ENCODE results near the gene PRDX5. TPM values are rescaled to one million over a fixed set of nuclear protein-coding genes. Genes with fewer than 3 reads are reported as not detected.

The PRDX5 gene
- total RNA-seq (2014; rRNA removed; shearing (Covaris generic); ENCODE audit: low replicate concordance): 205 and 428 TPM in 2 replicates

- peaks cover 11% of the 10 kb centered on the region; the same call in 1 of the 2 replicates for H3K36me3 ChIP-seq (ENCODE audit: insufficient read depth, low read length)
- H3K4me3 ChIP-seq (ENCODE audit: low read length): peak within 1 kb of the TSS; percentile 93
- peaks cover 14% of the 10 kb centered on the region for H3K79me2 ChIP-seq (ENCODE audit: low read length)
- H3K4me1 ChIP-seq (ENCODE audit: low read length): peaks cover 38% of the 10 kb centered on the region
- no peaks in the 10 kb centered on the region for H3K9me2 ChIP-seq (replicated peaks; ENCODE audit: insufficient read depth, low read length)
- H2AFZ ChIP-seq (ENCODE audit: low read length): no peak within 1 kb of the TSS
- no peaks in the 10 kb centered on the region for H3K9me3 ChIP-seq (ENCODE audit: low read length)
- peak within 1 kb of the TSS; percentile 99 for H3K9ac ChIP-seq (ENCODE audit: low read length)
- 0 out of 2 replicates have a peak, but pooled peaks cover 5% of the 10 kb centered on the region for H4K20me1 ChIP-seq (ENCODE audit: insufficient read depth, low read depth, low read length)
- peak within 1 kb of the TSS; percentile 81 for H3K27ac ChIP-seq (ENCODE audit: low read length)
- no peaks in the 10 kb centered on the region for H3K27me3 ChIP-seq (ENCODE audit: low read length)
- DNase-seq: peak; percentile 98
- H3K4me2 ChIP-seq (ENCODE audit: low read depth, low read length, poor library complexity, severe bottlenecking): peak within 1 kb of the TSS; percentile 96
Measured at GRCh38 chr11:64317961-64318765, at the start of gene PRDX5. Gene PRDX5 (plus strand): TSS chr11:64318121. CDS start chr11:64318216, 95 bp downstream.

GRCh38 chr11:64268893-64269539, 48.9 kb upstream of the PRDX5 start:
- Histone ChIP-seq H3K9ac (ENCODE audit: low read length) (peak overlapping the region; percentile 90), H3K36me3 (ENCODE audit: insufficient read depth, low read length) (no peaks in the 10 kb centered on the region), H3K9me2 (replicated peaks; ENCODE audit: insufficient read depth, low read length) (no peaks in the 10 kb centered on the region), H3K27ac (ENCODE audit: low read length) (peak overlapping the region; percentile 82), H3K79me2 (ENCODE audit: low read length) (peaks cover 12% of the 10 kb centered on the region), H3K4me1 (ENCODE audit: low read length) (peaks cover 33% of the 10 kb centered on the region), H3K9me3 (ENCODE audit: low read length) (no peaks in the 10 kb centered on the region), H2AFZ (ENCODE audit: low read length) (peak overlapping the region; percentile 21; the same call in 1 of the 2 replicates), H4K20me1 (ENCODE audit: insufficient read depth, low read depth, low read length) (no peaks in the 10 kb centered on the region), H3K4me3 (ENCODE audit: low read length) (peak overlapping the region; percentile 85), H3K27me3 (ENCODE audit: low read length) (no peaks in the 10 kb centered on the region), H3K4me2 (ENCODE audit: low read depth, low read length, poor library complexity, severe bottlenecking) (peak overlapping the region; percentile 92)
- peak; percentile 85 for DNase-seq

GRCh38 chr11:64269540-64270220, 48.2 kb upstream of the PRDX5 start:
- Histone ChIP-seq H3K27ac (ENCODE audit: low read length) (peak overlapping the region; percentile 83), H3K9me3 (ENCODE audit: low read length) (no peaks in the 10 kb centered on the region), H3K4me2 (ENCODE audit: low read depth, low read length, poor library complexity, severe bottlenecking) (peak overlapping the region; percentile 92), H3K36me3 (ENCODE audit: insufficient read depth, low read length) (no peaks in the 10 kb centered on the region), H3K4me1 (ENCODE audit: low read length) (peaks cover 33% of the 10 kb centered on the region), H3K79me2 (ENCODE audit: low read length) (peaks cover 12% of the 10 kb centered on the region), H3K4me3 (ENCODE audit: low read length) (peak overlapping the region; percentile 85), H3K27me3 (ENCODE audit: low read length) (no peaks in the 10 kb centered on the region), H2AFZ (ENCODE audit: low read length) (peak overlapping the region; percentile 21; the same call in 1 of the 2 replicates), H3K9ac (ENCODE audit: low read length) (peak overlapping the region; percentile 90), H4K20me1 (ENCODE audit: insufficient read depth, low read depth, low read length) (no peaks in the 10 kb centered on the region), H3K9me2 (replicated peaks; ENCODE audit: insufficient read depth, low read length) (no peaks in the 10 kb centered on the region)
- peak; percentile 99 for DNase-seq

GRCh38 chr11:64275031-64275800, 42.7 kb upstream of the PRDX5 start:
- Histone ChIP-seq H3K4me2 (ENCODE audit: low read depth, low read length, poor library complexity, severe bottlenecking) (no peak overlapping the region), H3K9me2 (replicated peaks; ENCODE audit: insufficient read depth, low read length) (no peaks in the 10 kb centered on the region), H2AFZ (ENCODE audit: low read length) (no peak overlapping the region), H4K20me1 (ENCODE audit: insufficient read depth, low read depth, low read length) (no peaks in the 10 kb centered on the region), H3K9ac (ENCODE audit: low read length) (no peak overlapping the region), H3K27ac (ENCODE audit: low read length) (no peak overlapping the region), H3K4me3 (ENCODE audit: low read length) (no peak overlapping the region), H3K9me3 (ENCODE audit: low read length) (no peaks in the 10 kb centered on the region), H3K36me3 (ENCODE audit: insufficient read depth, low read length) (no peaks in the 10 kb centered on the region), H3K79me2 (ENCODE audit: low read length) (peaks cover 6% of the 10 kb centered on the region; the same call in 1 of the 2 replicates), H3K27me3 (ENCODE audit: low read length) (no peaks in the 10 kb centered on the region), H3K4me1 (ENCODE audit: low read length) (peaks cover 12% of the 10 kb centered on the region)
- no peak for DNase-seq

- Histone ChIP-seq H3K9me3 (ENCODE audit: low read length) (no peaks in the 10 kb centered on the region), H2AFZ (ENCODE audit: low read length) (no peak overlapping the region), H3K4me1 (ENCODE audit: low read length) (peaks cover 12% of the 10 kb centered on the region), H3K27ac (ENCODE audit: low read length) (no peak overlapping the region), H4K20me1 (ENCODE audit: insufficient read depth, low read depth, low read length) (no peaks in the 10 kb centered on the region), H3K9me2 (replicated peaks; ENCODE audit: insufficient read depth, low read length) (no peaks in the 10 kb centered on the region), H3K9ac (ENCODE audit: low read length) (no peak overlapping the region), H3K4me2 (ENCODE audit: low read depth, low read length, poor library complexity, severe bottlenecking) (no peak overlapping the region), H3K4me3 (ENCODE audit: low read length) (no peak overlapping the region), H3K36me3 (ENCODE audit: insufficient read depth, low read length) (no peaks in the 10 kb centered on the region), H3K79me2 (ENCODE audit: low read length) (peaks cover 6% of the 10 kb centered on the region; the same call in 1 of the 2 replicates), H3K27me3 (ENCODE audit: low read length) (no peaks in the 10 kb centered on the region)
- no peak for DNase-seq
Measured at GRCh38 chr11:64275841-64276240, 42.1 kb upstream of the PRDX5 start.

- Histone ChIP-seq H3K79me2 (ENCODE audit: low read length) (peaks cover 6% of the 10 kb centered on the region; the same call in 1 of the 2 replicates), H3K9me2 (replicated peaks; ENCODE audit: insufficient read depth, low read length) (no peaks in the 10 kb centered on the region), H3K27me3 (ENCODE audit: low read length) (no peaks in the 10 kb centered on the region), H3K36me3 (ENCODE audit: insufficient read depth, low read length) (no peaks in the 10 kb centered on the region), H3K9me3 (ENCODE audit: low read length) (no peaks in the 10 kb centered on the region), H4K20me1 (ENCODE audit: insufficient read depth, low read depth, low read length) (no peaks in the 10 kb centered on the region), H3K4me3 (ENCODE audit: low read length) (no peak overlapping the region), H3K27ac (ENCODE audit: low read length) (no peak overlapping the region), H2AFZ (ENCODE audit: low read length) (no peak overlapping the region), H3K9ac (ENCODE audit: low read length) (no peak overlapping the region), H3K4me2 (ENCODE audit: low read depth, low read length, poor library complexity, severe bottlenecking) (no peak overlapping the region), H3K4me1 (ENCODE audit: low read length) (peaks cover 9% of the 10 kb centered on the region)
- DNase-seq: no peak
Measured at GRCh38 chr11:64276653-64277431, 41.1 kb upstream of the PRDX5 start.

- Histone ChIP-seq H3K27ac (ENCODE audit: low read length) (no peak overlapping the region), H4K20me1 (ENCODE audit: insufficient read depth, low read depth, low read length) (no peaks in the 10 kb centered on the region), H3K27me3 (ENCODE audit: low read length) (no peaks in the 10 kb centered on the region), H3K36me3 (ENCODE audit: insufficient read depth, low read length) (0 out of 2 replicates have a peak, but pooled peaks cover 5% of the 10 kb centered on the region), H3K9me3 (ENCODE audit: low read length) (no peaks in the 10 kb centered on the region), H3K9ac (ENCODE audit: low read length) (no peak overlapping the region), H3K79me2 (ENCODE audit: low read length) (peaks cover 9% of the 10 kb centered on the region), H3K9me2 (replicated peaks; ENCODE audit: insufficient read depth, low read length) (no peaks in the 10 kb centered on the region), H3K4me2 (ENCODE audit: low read depth, low read length, poor library complexity, severe bottlenecking) (no peak overlapping the region), H3K4me3 (ENCODE audit: low read length) (no peak overlapping the region), H2AFZ (ENCODE audit: low read length) (no peak overlapping the region), H3K4me1 (ENCODE audit: low read length) (peaks cover 5% of the 10 kb centered on the region)
- DNase-seq: no peak
Measured at GRCh38 chr11:64278576-64279190, 39.2 kb upstream of the PRDX5 start.

All from Karpas-422 (cell line).